HG03196 (cell line): Measurements from ENCODE around the gene PARP2.

Source experiments
- ATAC-seq: cut with Tn5 transposase; IDR thresholded peaks from one replicate; pipeline ENCODE4 v1.9.1; 2021; ENCODE audit not compliant: unreplicated experiment

Gene PARP2

DNA sequence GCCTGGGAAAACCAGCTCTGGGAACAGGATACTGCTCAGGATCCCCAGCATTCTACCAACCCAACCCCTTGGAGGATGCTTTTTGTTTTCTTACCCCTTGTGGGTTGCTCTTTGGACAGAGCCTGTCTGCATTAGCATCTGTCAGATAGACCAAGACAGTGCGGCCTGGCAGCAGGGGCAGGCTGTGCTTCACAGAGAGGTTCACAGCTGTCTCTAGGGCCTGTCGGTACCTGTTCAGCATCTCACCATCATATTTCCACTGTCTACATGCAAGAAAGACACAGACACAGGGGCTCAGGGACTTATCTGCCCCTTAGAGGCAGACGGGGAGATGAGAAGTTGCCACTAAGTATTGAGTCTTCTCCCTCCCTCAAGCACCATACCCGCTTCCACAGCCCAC lies 48.1 kb downstream of the PARP2 start:
- no peak for ATAC-seq

DNA sequence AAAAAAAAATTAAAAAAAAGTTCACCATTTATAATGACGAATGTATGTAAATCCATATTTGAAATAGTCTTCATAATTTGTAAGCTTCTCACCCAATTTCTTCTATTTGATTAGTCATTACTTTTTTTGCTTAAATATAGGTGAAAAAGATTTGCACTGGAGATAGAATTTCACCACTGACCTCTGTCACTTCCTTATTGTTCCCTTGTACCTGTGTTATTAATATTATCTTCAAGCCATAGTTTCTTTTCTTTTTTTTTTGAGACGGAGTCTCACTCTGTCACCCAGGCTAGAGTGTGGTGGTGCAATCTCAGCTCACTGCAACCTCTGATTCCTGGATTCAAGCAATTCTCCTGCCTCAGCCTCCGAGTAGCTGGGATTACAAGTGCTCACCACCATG lies 54.1 kb downstream of the PARP2 start:
- no peak for ATAC-seq

DNA sequence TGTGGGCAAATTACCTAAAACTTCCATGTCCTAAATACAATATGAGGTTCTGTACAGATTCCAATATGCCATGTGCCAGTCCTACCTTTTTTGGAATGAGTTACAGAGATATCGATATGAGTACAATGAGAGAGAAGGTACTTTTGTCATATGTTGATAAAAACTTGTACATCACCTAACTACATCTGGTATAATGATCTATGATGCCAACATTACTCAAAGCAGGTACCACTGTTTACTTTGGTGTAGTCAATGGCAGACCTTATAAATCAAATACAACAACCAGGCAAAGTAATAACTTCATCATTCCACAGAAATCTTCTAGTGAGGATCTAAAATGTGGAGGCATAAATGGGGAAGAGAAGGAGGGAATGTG lies 57.1 kb downstream of the PARP2 start:
- no peak for ATAC-seq

DNA sequence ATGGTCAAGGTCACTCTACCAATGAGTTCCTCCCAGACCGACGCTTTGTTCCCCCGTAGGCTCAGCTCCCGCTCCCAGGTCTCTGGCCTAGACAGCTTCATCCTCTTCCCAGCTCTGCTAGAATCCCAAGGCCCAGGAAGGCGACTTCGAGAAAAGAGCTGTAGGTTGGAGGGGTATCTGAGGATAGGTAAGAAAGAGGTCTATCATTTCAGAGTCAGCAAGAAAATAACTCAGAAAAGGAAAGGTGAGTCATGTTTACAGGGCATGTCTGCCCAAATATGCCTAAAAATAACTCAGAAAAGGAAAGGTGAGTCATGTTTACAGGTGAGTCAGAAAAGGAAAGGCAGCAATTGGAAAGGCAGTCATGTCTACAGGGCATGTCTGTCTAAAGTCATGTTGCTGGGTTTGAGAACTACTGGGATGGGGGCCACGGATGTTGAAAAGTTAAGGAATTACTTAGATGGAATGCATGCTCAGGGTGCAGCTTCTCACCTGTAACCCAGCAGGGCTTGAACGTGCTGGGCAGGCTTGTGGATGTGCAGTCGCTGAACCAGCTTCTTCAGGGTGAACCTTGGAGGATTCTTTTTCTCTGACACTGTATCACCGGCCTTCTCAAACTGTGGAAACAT lies 57.6 kb downstream of the PARP2 start:
- no peak for ATAC-seq

DNA sequence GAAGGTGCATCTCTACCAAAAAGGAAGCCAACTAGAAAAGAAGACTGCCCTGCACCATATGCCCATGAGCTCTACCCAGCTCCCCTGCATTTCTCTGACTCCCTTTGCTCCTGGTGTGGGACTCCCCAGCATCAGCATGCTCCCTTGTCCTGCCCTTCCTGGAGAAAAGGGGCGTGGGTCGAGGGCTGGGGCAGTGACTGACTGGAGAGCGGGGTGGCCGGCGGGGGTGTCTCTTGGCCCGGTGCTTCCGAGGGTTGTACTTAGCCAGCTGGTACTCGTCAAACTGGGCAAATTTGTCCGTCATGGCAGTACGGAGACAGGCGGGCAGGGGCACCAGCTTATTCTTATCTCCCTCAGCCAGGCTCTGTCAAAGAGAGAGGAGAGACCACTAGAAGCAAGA lies 60.1 kb downstream of the PARP2 start:
- no peak for ATAC-seq
